Mesothelial cell of epicardium (in vitro differentiated cells): ENCODE results near the gene KISS1R. TPM values are rescaled to one million over a fixed set of nuclear protein-coding genes. Genes with fewer than 3 reads are reported as not detected.

Source experiments
- DNase-seq, 2 experiments: peaks; one replicate each; pipeline ENCODE4 v3.0.0; 2021; ENCODE audit warnings: low spot score in 2 of 2; ENCODE audit not compliant: unreplicated experiment in 2 of 2
- H3K27ac Mint-ChIP-seq: 2 replicates; pipeline ENCODE4 v1.8.0; 2021; ENCODE audit warnings: mixed read lengths
- H3K27me3 Mint-ChIP-seq: 2 replicates; pipeline ENCODE4 v1.8.0; 2021; ENCODE audit warnings: low read depth, mixed read lengths
- H3K36me3 Mint-ChIP-seq: 2 replicates; pipeline ENCODE4 v1.8.0; 2021; ENCODE audit warnings: mixed read lengths
- H3K4me1 Mint-ChIP-seq: 2 replicates; pipeline ENCODE4 v1.8.0; 2021; ENCODE audit warnings: mixed read lengths
- H3K4me3 Mint-ChIP-seq: 2 replicates; pipeline ENCODE4 v1.8.0; 2021; ENCODE audit warnings: mild to moderate bottlenecking, moderate library complexity, mixed read lengths
- H3K9me3 Mint-ChIP-seq: 2 replicates; pipeline ENCODE4 v1.8.0; 2021; ENCODE audit warnings: mixed read lengths
- CTCF ChIP-seq: fragments of 200-600 bp; sonication (generic); IDR thresholded peaks from one replicate; pipeline ENCODE4 v1.5.0; 2021; ENCODE audit warnings: antibody characterized with exemption; ENCODE audit not compliant: unreplicated experiment
- total RNA-seq: library from RNA; stranded (reverse); gene quantifications from 3 replicates; pipeline ENCODE4 v1.2.1, GENCODE V29; 2021

Gene KISS1R
- total RNA-seq, 1 donor from 2014 or later: 1.5 TPM

- no peak for DNase-seq
- TF ChIP-seq CTCF: no peak
- Mint-ChIP-seq H3K4me3 (no peak overlapping the region), H3K4me1 (peaks cover 3% of the 10 kb centered on the region), H3K9me3 (no peaks in the 10 kb centered on the region), H3K27ac (no peak overlapping the region), H3K36me3 (peaks cover 5% of the 10 kb centered on the region), H3K27me3 (no peaks in the 10 kb centered on the region)
These were observed 9.8 kb upstream of the KISS1R start for GRCh38 chr19:907183-907853.

GRCh38 chr19:911197-912033, 5.7 kb upstream of the KISS1R start:
- no peak for DNase-seq
- Mint-ChIP-seq H3K27ac (peak overlapping the region; percentile 43), H3K36me3 (peaks cover 2% of the 10 kb centered on the region), H3K9me3 (no peaks in the 10 kb centered on the region), H3K4me3 (peak overlapping the region; percentile 64), H3K27me3 (no peaks in the 10 kb centered on the region), H3K4me1 (peaks cover 2% of the 10 kb centered on the region)
- no peak for TF ChIP-seq CTCF

DNA sequence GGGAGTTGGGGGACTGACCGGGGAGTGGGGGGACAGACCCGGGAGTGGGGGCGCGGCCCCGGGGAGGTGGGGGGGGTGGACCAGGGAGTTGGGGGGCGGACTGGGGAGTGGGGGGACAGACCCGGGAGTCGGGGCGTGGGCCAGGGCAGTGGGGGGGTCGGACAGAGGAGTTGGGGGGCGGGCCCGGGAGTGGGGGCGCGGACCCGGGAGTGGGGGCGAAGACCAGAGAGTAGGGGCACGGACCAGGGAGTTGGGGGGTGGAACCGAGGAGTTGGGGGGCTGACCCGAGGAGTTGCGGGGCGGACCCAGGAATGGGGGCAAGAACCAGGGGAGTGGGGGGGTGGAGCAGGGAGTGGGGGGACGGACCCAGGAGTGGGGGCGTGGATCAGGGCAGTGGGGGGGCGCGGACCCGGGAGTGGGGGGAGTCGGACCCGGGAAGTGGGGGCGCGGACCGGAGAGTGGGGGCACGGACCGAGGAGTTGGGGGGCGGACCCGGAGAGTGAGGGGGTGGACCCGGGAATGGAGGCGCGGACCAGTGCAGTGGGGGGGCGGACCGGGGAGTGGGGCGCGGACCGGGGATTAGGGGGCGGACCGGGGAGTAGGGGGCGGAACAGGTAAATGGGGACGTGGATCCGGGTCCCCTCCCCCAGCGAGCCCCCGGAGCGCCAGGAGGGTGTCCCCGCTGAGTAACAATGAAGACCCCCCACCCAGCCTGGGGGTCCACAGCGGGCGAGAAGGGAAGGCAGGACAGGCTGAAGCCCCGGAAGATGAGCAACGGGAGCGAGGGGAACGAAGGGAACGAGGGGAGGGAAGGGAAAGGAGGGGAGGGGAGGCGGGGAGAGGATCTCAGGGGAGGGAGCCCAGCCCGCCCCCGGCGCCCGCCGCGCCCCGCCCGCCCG, 4.7 kb upstream of the KISS1R start:
- no peaks in the 10 kb centered on the region for H3K9me3 Mint-ChIP-seq
- no peak for DNase-seq
- TF ChIP-seq CTCF: no peak
- H3K4me1 Mint-ChIP-seq: peaks cover 2% of the 10 kb centered on the region
- H3K27ac Mint-ChIP-seq: no peak overlapping the region
- H3K27me3 Mint-ChIP-seq: peaks cover 3% of the 10 kb centered on the region
- peaks cover 2% of the 10 kb centered on the region for H3K36me3 Mint-ChIP-seq
- H3K4me3 Mint-ChIP-seq: peak overlapping the region; percentile 78

DNA sequence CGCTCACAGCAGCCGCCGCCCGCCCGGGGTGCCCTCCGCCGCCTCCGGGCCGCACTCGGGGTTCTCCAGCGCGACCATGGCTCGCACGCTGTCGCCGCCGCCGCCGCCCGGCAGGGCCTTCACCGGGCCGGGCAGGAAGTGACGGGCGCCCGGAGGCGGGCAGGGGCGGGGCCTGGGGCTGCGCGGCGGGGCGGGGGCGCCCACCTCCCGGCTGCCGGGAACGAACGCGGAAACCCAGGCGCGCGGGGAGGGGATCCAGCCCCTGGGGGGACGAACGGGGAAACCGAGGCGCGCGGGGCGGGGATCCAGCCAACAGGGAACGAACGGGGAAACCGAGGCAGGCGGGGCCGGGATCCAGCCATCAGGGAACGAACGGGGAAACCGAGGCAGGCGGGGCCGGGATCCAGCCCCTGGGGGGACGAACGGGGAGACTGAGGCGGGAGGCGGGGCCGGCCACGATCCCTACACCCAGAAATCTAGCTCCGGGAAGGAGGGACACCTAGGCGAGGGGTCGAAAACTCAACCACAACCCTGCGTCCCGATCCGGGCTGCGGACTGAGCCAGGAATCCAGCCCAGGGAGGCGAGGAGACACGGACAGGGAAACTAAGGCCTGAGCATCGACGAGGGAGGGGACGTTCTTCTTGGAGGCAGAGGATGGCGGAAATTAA, 3.9 kb upstream of the KISS1R start, which contains the start of gene R3HDM4:
Gene R3HDM4 (minus strand): TSS at position 140 of the 669 bp plus-strand sequence. CDS start 62 bp downstream, at position 78.
- Mint-ChIP-seq H3K4me3 (peak within 1 kb of the TSS; percentile 78), H3K4me1 (peaks cover 4% of the 10 kb centered on the region), H3K27ac (peak within 1 kb of the TSS; percentile 53), H3K27me3 (peaks cover 8% of the 10 kb centered on the region), H3K9me3 (no peaks in the 10 kb centered on the region), H3K36me3 (peaks cover 2% of the 10 kb centered on the region)
- no peak for TF ChIP-seq CTCF
- peak; percentile 73 to 84 for DNase-seq
